CD14-positive monocyte (primary cell): ENCODE results near the gene CBS. TPM values are rescaled to one million over a fixed set of nuclear protein-coding genes. Genes with fewer than 3 reads are reported as not detected.
"Not testable (repeated sequence)": the region's sequence is repeated elsewhere in the genome, so short reads cannot be mapped to it uniquely, and the experiment has no call there.

Experiments used
- DNase-seq, 3 donors: peaks; one replicate each; pipeline ENCODE4 v3.0.0-alpha.2; 2011 to 2022
- H2AFZ ChIP-seq: 2 replicates; pipeline ENCODE4 v1.6.0; 2012; ENCODE audit warnings: mild to moderate bottlenecking, low read depth, low read length, inconsistent platforms; ENCODE audit not compliant: insufficient read depth, poor library complexity, severe bottlenecking
- H3K27ac ChIP-seq, 2 donors: 1 replicate in 1 of 2; 2 replicates in 1 of 2; pipeline ENCODE4 v1.5.1; 2012 to 2013; ENCODE audit warnings: low read length in 2 of 2, control low read depth in 1 of 2, inconsistent platforms in 1 of 2, low read depth in 1 of 2, mild to moderate bottlenecking in 1 of 2
- H3K27me3 ChIP-seq, 2 donors: one replicate each; pipeline versions ENCODE4 v1.6.0 to v1.6.1; 2011 to 2013; ENCODE audit warnings: low read length in 2 of 2; ENCODE audit not compliant: control insufficient read depth in 2 of 2, insufficient read depth in 2 of 2
- H3K36me3 ChIP-seq, 2 donors: replicated peaks in 1 of 2; 1 replicate in 1 of 2; 2 replicates in 1 of 2; pipeline versions ENCODE4 v1.5.1 to v1.6.1; 2012 to 2013; ENCODE audit warnings: low read length in 2 of 2, control low read depth in 1 of 2, inconsistent platforms in 1 of 2, mild to moderate bottlenecking in 1 of 2; ENCODE audit not compliant: insufficient read depth in 2 of 2, control insufficient read depth in 1 of 2
- H3K4me1 ChIP-seq, 2 donors: 1 replicate in 1 of 2; 2 replicates in 1 of 2; pipeline versions ENCODE4 v1.5.1 to v1.6.1; 2012 to 2013; ENCODE audit warnings: low read length in 2 of 2, control low read depth in 1 of 2, inconsistent platforms in 1 of 2, mild to moderate bottlenecking in 1 of 2, moderate library complexity in 1 of 2; ENCODE audit not compliant: insufficient read depth in 2 of 2, control insufficient read depth in 1 of 2
- H3K4me2 ChIP-seq: replicated peaks from 2 replicates; pipeline ENCODE3; 2012; ENCODE audit warnings: low read length, moderate library complexity, mild to moderate bottlenecking; ENCODE audit not compliant: poor library complexity, severe bottlenecking; ENCODE audit errors: extremely low read depth
- H3K4me3 ChIP-seq, 3 experiments: fragments of 200-600 bp in 1 of 3; sonication (generic) in 1 of 3; replicated peaks in 1 of 3; 1 replicate in 2 of 3; 2 replicates in 1 of 3; pipeline ENCODE4 v1.5.1; 2011 to 2013; ENCODE audit warnings: low read length in 3 of 3, mild to moderate bottlenecking in 3 of 3, control low read depth in 2 of 3, low read depth in 2 of 3, inconsistent platforms in 1 of 3, moderate library complexity in 1 of 3
- H3K79me2 ChIP-seq: 2 replicates; pipeline ENCODE4 v1.6.0; 2012; ENCODE audit warnings: mild to moderate bottlenecking, control low read depth, inconsistent platforms, low read length, moderate library complexity; ENCODE audit not compliant: insufficient read depth
- H3K9ac ChIP-seq: 2 replicates; pipeline ENCODE4 v1.6.0; 2017; ENCODE audit warnings: low read length, mild to moderate bottlenecking; ENCODE audit not compliant: insufficient read depth, poor library complexity, severe bottlenecking
- H3K9me3 ChIP-seq, 2 donors: replicated peaks in 1 of 2; 1 replicate in 1 of 2; 2 replicates in 1 of 2; pipeline versions ENCODE4 v1.5.1 to v1.6.1; 2012 to 2013; ENCODE audit warnings: low read length in 2 of 2, control low read depth in 1 of 2; ENCODE audit not compliant: control insufficient read depth in 1 of 2, insufficient read depth in 1 of 2
- H4K20me1 ChIP-seq: 2 replicates; pipeline ENCODE4 v1.6.0; 2012; ENCODE audit warnings: mild to moderate bottlenecking, low read length, control low read depth, moderate library complexity; ENCODE audit not compliant: insufficient read depth
- H3K27ac Mint-ChIP-seq, 7 donors: one replicate each; pipeline ENCODE4 v1.8.0; 2020; ENCODE audit warnings: mild to moderate bottlenecking in 7 of 7, mixed read lengths in 7 of 7, moderate library complexity in 6 of 7, inconsistent platforms in 2 of 7
- H3K27me3 Mint-ChIP-seq, 3 donors: one replicate each; pipeline ENCODE4 v1.8.0; 2021 to 2022; ENCODE audit warnings: low read depth in 3 of 3, mild to moderate bottlenecking in 3 of 3, mixed read lengths in 3 of 3, moderate library complexity in 3 of 3, inconsistent platforms in 1 of 3
- H3K36me3 Mint-ChIP-seq, 2 donors: one replicate each; pipeline ENCODE4 v1.8.0; 2020; ENCODE audit warnings: mixed read lengths in 2 of 2, inconsistent platforms in 1 of 2, mild to moderate bottlenecking in 1 of 2
- H3K4me1 Mint-ChIP-seq: one replicate; pipeline ENCODE4 v1.8.0; 2020; ENCODE audit warnings: mild to moderate bottlenecking, mixed read lengths
- H3K4me3 Mint-ChIP-seq, 2 donors: one replicate each; pipeline ENCODE4 v1.8.0; 2020; ENCODE audit warnings: mild to moderate bottlenecking in 2 of 2, mixed read lengths in 2 of 2, moderate library complexity in 1 of 2
- H3K9me3 Mint-ChIP-seq, 7 donors: one replicate each; pipeline ENCODE4 v1.8.0; 2020 to 2022; ENCODE audit warnings: mixed read lengths in 7 of 7, mild to moderate bottlenecking in 6 of 7, moderate library complexity in 6 of 7, inconsistent platforms in 2 of 7
- WGBS: methylation state at CpG from one replicate; pipeline ENCODE4 v1.1.5; 2013; ENCODE audit warnings: missing lambda C conversion rate; ENCODE audit not compliant: insufficient coverage; 5-methylcytosine and 5-hydroxymethylcytosine counted together
- intact Hi-C, 2 donors: fragments of 100-400 bp; cut with micrococcal nuclease; formaldehyde crosslinking; loops; one replicate each; pipeline versions ENCODE4 v1.15.0 to v1.15.1; 2023
- polyA plus RNA-seq, 3 donors: library from polyadenylated mRNA; depleted of rRNA in 1 of 3; unstranded in 2 of 3; stranded (reverse) in 1 of 3; fragments of 300-500 nt in 2 of 3; fragments of >200 nt in 1 of 3; fragmentation: Illumina TruSeq in 2 of 3; gene quantifications; 1 replicate in 2 of 3; 2 replicates in 1 of 3; pipeline ENCODE4 v1.2.3, GENCODE V29; 2012 to 2021

CBS gene
- polyA plus RNA-seq, 3 donors, result 0.19 TPM; not detected in 2

GRCh38 chr21:43108177-43108576 lies 32.5 kb upstream of the CBS start:
- H3K4me1 ChIP-seq, H3K27me3 ChIP-seq, H3K79me2 ChIP-seq, H3K9me3 Mint-ChIP-seq, H3K27ac ChIP-seq, H3K4me3 ChIP-seq, H3K9me3 ChIP-seq, H3K36me3 Mint-ChIP-seq, intact Hi-C loops, H3K9ac ChIP-seq, H3K4me1 Mint-ChIP-seq, H3K4me2 ChIP-seq, H3K27ac Mint-ChIP-seq, H3K27me3 Mint-ChIP-seq, H4K20me1 ChIP-seq, H3K36me3 ChIP-seq, DNase-seq, H3K4me3 Mint-ChIP-seq, H2AFZ ChIP-seq: not testable (repeated sequence)
- WGBS, result no CpG with 5 or more reads among the region's 17 CpGs

DNA sequence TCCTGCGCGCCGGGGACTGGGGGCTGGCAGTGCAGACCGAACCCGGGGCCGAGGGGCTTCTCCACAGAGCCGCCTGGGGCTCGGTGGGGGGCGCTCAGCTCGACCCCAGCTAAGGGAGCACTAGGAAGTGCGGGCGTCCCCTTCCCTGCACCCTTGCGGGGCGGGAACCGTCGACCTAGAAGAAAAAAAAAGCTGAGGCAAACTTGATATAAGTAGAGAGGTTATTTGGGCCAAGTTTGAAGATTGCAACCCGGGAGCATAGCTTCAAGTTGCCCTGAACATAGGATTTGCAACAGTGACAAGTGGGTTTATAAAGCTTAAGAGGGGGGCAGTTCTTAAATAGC lies 32.1 kb upstream of the CBS start:
- H3K9ac ChIP-seq, H3K27ac ChIP-seq, H3K27me3 ChIP-seq, H3K9me3 Mint-ChIP-seq, H3K4me2 ChIP-seq, H3K4me1 Mint-ChIP-seq, H3K36me3 Mint-ChIP-seq, H4K20me1 ChIP-seq, H3K27me3 Mint-ChIP-seq, H2AFZ ChIP-seq, H3K9me3 ChIP-seq, intact Hi-C loops, H3K4me3 Mint-ChIP-seq, DNase-seq, H3K79me2 ChIP-seq, H3K4me1 ChIP-seq, H3K4me3 ChIP-seq, H3K36me3 ChIP-seq, H3K27ac Mint-ChIP-seq: not testable (repeated sequence)
- no CpG with 5 or more reads among the region's 17 CpGs for WGBS

- H3K4me1 Mint-ChIP-seq, H3K27me3 Mint-ChIP-seq, H4K20me1 ChIP-seq, H2AFZ ChIP-seq, H3K9me3 Mint-ChIP-seq, intact Hi-C loops, H3K36me3 Mint-ChIP-seq, H3K9me3 ChIP-seq, H3K4me1 ChIP-seq, H3K4me2 ChIP-seq, H3K36me3 ChIP-seq, H3K27me3 ChIP-seq, H3K79me2 ChIP-seq, H3K27ac ChIP-seq: not testable (repeated sequence)
- peak within 1 kb of the TSS; percentile 47 to 80 (median 56) for H3K4me3 ChIP-seq
- peak in 2 of 3 donors; percentile 1 to 5 for DNase-seq
- peak within 1 kb of the TSS; percentile 32 for H3K9ac ChIP-seq
- H3K4me3 Mint-ChIP-seq, result peak within 1 kb of the TSS in 1 of 2 donors; percentile 60
- H3K27ac Mint-ChIP-seq, result peak within 1 kb of the TSS in 2 of 7 donors; percentile 68 to 87
- no CpG with 5 or more reads among the region's 107 CpGs for WGBS
These were observed 31.5 kb upstream of the CBS start, which contains the start of gene U2AF1 for GRCh38 chr21:43106965-43107793. Gene U2AF1 (minus strand): TSS chr21:43107570. CDS start chr21:43107494, 76 bp downstream.

DNA sequence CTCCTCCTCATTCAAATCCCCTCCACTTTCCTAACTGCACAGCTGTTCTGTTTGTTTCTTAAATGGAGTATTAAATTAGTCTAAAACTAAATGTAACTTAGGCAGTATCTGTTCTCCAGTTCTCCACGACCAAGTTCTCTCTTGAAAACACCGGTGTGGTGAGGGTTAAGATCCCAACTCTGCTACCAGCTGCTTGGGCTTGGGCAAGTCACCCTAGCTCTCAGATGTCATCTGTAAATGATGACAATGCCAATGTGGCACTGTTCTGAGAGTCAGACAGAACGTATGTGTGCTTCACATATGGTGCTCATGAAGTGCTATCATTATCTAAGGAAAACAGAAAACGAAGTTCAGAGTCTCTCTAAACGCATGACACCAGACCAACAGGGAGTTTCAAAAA lies 29.0 kb upstream of the CBS start:
- H3K79me2 ChIP-seq, H3K27ac Mint-ChIP-seq, H3K9me3 Mint-ChIP-seq, H3K27me3 ChIP-seq, intact Hi-C loops, H2AFZ ChIP-seq, H3K9me3 ChIP-seq, H3K4me3 ChIP-seq, H3K9ac ChIP-seq, H3K36me3 ChIP-seq, H3K4me2 ChIP-seq, DNase-seq, H3K36me3 Mint-ChIP-seq, H3K27me3 Mint-ChIP-seq, H3K4me3 Mint-ChIP-seq, H3K4me1 ChIP-seq, H3K27ac ChIP-seq, H4K20me1 ChIP-seq, H3K4me1 Mint-ChIP-seq: not testable (repeated sequence)
- no CpG with 5 or more reads among the region's 5 CpGs for WGBS
